ENCODE measurements around the gene DUSP22.

- TF ChIP-seq CTCF (IDR thresholded peaks at IDR 0.05; ENCODE audit: borderline replicate concordance, extremely low read depth, low read length, poor library complexity, severe bottlenecking) (no peak), EZH2 (IDR thresholded peaks at IDR 0.05; ENCODE audit: borderline replicate concordance, low read depth, low read length, severe bottlenecking) (no peak)
These were observed 38.3 kb upstream of the DUSP22 start for GRCh38 chr6:254016-254415.

Data from DND-41 (cell line).